GM21515 (cell line): ENCODE measurements around the gene CDKN2B-AS1.

Experiments
- ATAC-seq: cut with Tn5 transposase; IDR thresholded peaks from one replicate; pipeline ENCODE4 v1.9.1; 2021; ENCODE audit not compliant: unreplicated experiment

CDKN2B-AS1 gene

DNA sequence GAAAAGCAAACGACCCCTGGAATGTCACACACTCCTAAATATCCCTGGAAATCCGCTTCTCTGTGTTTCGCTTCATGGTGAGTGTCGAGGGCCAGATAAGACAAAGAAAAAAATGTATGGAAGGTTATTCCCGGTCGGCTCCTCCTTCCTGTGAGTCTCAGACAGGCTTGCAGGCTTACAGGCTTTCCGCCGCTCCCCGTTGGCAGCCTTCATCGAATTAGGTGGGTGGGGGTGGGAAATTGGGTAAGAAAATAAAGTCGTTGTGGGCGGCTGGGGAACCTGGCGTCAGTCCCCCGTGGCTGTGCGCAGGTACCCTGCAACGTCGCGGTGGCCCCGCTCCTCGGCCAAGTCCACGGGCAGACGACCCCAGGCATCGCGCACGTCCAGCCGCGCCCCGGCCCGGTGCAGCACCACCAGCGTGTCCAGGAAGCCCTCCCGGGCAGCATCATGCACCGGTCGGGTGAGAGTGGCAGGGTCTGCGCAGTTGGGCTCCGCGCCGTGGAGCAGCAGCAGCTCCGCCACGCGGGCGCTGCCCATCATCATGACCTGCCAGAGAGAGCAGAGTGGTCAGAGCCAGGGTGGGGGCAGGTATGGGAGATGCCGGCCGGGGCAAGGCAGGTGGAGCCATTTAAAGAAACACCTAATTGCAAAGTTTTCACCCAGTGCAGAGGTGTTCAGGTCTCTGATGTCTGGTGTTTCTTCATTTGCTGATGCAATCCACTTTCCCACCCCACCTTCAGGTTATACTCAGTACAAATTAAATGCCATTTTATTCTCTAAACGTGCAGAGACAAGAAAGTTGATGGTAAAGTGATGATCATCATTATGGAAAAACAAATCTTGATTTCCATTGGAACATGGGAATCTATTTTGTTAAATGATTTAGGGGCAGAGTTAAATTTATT is 11.4 kb downstream of the CDKN2B-AS1 start:
- ATAC-seq: no peak

DNA sequence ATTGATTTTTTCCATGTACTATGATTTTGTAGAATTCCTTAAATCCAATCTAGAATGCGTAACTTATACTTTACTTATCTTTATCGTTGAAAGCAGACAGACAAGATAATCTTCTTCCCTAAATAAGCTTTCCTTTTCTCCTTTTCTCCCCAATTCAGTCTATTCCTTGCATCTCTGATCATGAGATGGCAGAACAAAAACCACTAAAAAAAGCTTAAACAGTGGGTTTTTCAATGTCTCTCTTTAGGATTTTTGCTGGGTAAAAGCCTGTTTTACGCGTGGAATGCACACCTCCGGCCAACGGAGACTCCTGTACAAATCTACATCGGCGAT is 13.8 kb downstream of the CDKN2B-AS1 start:
- no peak for ATAC-seq

DNA sequence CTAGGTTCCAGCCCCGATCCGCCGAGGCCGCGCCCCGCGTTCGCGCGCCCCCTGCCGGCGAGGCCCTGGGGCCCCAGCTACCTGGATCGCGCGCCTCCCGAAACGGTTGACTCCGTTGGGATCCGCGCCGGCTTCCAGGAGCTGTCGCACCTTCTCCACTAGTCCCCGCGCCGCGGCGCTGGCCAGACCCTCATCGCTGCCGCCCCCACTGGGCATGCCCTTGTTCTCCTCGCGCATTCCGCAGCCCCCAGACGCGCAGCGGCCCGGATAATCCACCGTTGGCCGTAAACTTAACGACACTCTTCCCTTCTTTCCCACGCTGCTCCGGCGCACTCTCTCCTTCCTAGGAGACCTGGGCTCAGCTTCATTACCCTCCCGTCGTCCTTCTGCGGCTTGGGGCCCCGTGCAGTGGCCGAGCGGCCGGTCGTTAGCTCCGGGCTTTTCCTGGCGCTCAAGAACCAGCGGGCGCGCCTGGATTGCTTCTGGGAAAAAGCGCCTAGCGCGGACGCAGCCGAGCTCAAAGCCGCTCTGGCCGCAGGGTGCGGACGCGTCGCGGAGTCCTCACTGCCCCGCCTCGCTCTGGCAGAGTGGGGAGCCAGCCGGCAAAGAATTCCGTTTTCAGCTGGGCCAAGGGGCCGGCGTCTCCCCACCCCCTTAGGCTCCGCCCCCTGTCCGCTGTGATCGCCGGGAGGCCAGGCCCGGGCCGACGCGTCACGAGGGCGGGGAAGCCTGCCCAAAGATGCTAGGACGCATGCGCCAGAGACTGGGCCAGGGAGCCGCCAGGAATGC is 14.3 kb downstream of the CDKN2B-AS1 start, which contains the start of gene CDKN2B:
TSS of gene CDKN2B (minus strand) at position 589 of the 789 bp plus-strand sequence. CDS start at position 237, 352 bp downstream.
- ATAC-seq: peak; percentile 94

DNA sequence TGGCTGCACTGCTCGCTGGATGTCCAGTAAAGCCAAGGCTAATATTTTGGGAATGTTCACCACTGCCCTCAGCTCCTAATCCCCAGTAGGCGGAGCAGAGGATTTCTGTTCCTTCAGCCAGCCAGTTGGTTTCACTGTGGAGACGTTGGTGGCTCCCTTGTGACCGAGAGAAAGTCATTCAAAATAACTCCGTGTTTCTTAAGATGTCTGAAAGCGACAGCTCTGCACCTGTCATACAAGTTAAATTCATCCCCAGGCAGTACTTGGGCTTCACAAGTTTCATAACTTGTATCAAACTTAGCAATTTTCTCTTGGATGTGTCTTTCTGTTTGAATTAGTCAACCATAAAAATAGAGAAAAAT is 14.9 kb downstream of the CDKN2B-AS1 start:
- peak; percentile 46 for ATAC-seq

DNA sequence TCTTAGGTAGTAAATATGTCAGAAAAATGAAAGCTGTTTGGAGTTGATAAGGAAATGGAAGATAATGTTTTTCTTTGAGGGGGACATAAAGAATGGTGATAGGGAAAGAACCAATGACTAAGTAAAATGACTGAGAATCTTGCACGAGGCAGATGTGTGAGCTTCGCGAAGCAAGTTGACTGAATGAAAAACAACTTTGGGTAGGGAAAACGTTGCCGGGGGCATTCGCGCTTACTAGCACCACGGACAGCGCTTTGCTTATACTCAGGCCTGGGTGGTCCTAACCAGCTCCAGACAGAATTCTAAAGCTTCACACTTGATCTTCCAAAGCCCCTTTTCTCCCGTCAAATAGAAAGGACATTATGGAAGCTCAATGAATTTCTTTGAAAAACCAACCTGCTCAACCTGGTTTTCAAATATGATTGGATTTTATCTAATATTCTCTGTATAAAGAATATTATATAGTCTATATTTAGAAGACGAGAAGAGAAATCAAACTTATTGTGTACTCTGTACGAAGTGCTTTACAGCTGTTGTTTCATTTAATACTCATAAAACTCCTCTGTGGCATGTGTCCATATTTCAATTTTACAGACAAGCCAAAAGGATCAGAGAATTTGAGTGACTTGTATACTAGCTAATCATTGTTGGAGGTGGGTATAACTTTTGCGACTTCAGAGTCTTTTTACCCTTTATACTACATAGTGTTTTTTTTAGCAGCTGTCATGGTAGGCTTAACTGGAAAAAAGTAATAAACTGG is 16.5 kb downstream of the CDKN2B-AS1 start:
- ATAC-seq: no peak

DNA sequence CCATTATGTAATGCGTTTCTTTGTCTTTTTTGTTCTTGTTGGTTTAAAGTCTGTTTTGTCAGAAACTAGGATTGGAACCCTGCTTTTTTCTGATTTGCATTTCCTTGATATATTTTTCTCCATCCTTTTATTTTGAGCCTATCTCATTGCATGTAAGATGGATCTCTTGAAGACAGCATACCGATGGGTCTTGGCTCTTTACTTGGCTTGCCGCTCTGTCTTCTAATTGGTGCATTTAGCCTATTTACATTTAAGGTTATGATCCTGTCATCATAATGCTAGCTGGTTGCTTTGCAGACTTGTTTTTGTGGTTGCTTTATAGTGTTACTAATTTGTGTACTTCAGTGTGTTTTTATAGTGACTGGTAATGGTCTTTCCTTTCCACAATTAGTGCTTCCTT is 27.8 kb downstream of the CDKN2B-AS1 start:
- ATAC-seq: no peak

DNA sequence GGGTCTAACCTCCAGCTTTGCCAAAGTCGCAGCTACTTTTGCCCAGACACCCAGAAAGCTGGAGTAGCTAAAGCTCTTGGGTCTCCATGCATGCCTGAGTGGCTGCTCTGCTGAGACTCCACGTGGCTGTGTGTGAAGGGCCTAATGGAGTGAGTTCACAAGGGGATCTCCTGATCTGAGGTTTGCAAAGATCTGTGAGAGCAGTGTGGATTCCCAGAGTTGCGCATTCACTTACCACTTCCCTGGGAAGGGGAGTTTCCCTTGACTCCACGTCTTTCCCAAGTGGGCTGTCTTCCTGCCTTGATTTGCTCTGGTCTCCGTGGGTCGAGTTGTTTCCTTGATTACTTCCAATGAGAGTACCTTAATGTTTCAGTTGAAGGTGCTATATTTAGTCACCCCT is 32.1 kb downstream of the CDKN2B-AS1 start:
- no peak for ATAC-seq

DNA sequence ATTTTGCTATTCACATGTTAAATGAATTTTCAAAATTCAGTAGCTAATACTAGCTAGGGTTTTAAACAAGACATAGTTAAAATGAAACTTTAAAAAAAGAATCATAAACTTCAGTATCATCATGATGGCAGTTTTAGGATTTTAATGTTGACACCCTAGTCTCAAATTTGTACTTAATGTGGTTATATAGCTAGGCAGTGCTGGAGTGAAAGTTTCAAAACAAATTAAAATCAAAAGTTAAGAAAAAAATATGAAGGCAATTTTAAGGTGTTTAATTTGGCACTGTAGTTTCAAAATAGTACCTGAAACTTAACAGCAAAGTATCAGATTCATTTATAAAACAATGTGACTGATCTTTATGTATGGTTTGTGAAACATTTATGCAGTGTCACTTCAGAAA is 33.8 kb downstream of the CDKN2B-AS1 start:
- no peak for ATAC-seq

DNA sequence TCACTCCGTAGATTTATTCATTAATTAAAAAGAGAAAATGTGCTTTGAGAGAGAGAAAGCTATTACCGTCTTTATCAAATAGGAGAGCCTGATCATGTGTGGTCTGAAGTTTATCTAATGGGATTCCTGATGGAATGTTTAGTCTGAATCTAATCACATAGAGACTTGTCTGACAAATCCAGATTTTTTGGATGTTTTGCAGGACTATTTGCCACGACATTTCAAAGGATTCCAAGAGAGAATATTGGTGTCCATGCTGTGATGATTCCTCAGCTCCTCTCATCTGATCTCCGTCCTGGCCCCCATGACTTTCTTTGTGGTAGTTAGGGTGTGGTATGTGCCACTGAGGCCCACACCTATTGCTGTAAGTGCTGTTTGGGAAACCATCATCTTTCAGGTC is 34.6 kb downstream of the CDKN2B-AS1 start:
- no peak for ATAC-seq

DNA sequence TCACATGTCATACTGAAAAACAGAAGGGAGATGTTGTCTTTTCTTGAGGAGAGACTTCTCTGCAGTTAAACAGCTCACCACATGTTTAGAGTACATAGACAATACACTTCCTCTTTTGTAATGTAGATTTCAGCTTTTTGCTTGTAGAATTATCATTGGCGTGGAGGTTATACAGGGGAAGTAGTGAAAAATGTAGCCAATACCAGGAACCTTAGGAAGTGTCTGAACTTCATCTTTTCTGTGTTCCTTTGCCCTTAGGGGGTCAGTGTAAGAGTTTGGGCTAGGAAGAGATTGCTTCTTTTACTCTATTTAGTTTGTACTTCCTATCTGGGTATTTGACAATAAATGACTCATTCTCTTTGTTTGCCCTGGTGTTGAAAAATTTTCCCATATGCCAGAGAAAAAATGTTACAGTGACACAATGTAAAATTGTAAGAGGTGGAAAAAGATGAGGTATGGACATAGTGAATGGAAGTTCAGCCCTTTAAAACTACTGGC is 35.6 kb downstream of the CDKN2B-AS1 start:
- peak; percentile 87 for ATAC-seq

DNA sequence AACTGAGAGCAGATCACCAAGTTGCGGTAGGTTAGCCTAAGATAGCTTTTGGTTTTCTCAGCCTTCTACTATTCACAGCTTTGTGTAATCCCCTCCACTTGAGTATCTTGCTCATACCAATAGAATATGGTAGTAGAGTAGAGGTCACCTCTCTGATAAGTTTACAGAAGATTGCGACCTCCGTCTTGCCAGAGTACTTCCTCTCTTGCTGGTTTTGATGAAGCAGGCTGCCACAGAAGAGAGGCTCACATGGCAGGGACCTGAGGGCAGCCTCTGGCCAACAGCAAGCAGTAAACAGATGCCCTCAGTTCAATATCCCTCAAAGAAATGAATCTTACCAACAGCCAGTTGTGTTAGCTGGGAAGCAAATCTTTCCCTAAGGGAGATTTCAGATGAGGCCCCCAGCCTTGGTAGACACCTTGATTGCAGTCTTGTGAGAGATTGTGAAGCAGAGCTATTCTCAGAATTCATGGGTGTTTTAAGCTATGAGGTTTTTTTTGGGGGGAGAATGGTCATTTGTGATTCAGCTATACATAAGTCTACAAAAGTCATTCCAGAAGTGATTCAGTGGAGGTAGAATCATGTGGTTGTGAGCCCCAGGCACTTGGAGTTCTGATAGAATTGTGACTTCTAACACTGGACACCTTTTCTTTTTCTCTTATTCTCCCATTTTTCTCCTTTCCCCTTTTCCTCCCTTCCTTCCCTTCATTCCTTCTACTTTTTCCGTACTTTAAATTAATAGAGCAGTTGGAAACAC is 37.2 kb downstream of the CDKN2B-AS1 start:
- ATAC-seq: no peak

DNA sequence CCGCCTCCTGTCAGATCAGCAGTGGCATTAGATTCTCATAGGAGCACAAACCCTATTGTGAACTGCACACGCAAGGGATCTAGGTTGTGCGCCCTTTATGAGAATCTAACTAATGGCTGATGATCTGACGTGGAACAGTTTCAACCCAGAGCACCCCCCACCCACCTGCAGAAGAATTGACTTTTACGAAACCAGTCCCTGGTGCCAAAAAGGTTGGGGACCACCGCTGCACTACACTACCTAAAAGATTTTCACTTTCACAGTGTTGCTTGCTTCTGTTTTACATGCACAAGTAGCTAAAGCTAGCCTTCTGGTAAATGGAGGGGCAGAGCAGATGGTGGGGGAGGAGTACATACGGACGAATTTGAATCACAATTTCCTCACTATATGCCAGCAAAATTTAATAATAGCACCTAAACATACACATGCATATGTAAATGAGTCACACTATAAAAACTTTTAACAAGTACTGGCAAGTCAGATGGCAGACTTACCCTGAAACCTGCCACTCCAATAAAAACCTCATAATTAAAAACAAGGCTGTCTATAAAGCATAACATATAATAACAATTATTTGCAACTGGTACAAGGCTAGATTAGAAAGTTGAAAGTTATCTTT is 38.5 kb downstream of the CDKN2B-AS1 start:
- ATAC-seq: no peak

DNA sequence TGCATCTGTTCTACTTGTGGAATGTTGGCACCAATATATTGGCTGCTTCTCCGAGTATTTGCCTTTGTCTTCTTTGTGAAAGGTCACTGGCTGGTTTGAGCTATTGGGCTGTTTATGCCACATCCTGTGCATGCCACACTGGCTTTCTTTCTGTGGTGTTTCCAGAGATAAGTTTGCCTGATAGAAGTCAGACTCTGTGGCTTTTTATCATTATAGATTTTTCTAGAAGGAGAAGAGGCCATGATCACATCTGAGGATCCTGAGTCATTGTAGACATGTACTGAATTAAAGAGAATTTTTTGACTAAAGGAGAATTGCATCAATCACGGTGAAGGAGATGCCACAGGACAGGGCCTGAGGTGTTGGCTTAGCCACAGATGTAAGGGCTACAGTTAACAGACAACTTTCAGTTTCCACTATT is 41.0 kb downstream of the CDKN2B-AS1 start:
- ATAC-seq: no peak

DNA sequence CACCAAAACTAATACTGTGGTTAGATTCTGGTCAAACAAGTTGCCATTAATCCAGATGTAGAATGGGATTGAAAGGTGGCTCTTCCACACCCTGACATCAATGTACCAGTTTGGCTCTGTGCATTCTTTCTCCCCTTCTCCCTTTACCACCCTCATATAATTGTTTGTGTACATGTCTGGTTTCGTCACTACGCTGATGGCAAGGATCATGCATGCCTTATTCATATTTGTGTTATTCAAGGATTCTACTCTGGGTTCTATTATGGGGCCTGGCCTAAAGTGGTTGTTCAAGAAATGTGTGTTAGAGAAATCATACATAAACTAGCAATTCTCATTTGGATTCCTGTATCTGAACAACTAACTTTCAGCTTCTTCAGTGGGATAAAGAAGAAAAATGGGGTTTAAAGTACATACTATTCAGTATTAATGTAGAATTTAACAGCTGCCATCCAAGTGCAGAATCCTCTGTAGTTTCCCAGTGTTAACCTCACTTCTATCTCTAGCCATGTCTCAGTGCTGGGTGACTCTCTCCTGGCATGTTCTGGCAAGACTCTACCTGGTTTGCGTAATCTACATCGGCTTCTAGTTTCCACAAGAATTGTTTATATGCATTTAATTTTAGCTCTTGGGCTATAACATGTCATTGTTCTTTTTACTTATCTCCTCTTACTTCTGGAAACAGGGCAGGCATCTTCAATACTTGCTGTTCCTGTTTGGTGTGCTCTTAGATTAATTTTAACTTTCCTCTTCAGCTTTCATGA is 42.5 kb downstream of the CDKN2B-AS1 start:
- no peak for ATAC-seq

DNA sequence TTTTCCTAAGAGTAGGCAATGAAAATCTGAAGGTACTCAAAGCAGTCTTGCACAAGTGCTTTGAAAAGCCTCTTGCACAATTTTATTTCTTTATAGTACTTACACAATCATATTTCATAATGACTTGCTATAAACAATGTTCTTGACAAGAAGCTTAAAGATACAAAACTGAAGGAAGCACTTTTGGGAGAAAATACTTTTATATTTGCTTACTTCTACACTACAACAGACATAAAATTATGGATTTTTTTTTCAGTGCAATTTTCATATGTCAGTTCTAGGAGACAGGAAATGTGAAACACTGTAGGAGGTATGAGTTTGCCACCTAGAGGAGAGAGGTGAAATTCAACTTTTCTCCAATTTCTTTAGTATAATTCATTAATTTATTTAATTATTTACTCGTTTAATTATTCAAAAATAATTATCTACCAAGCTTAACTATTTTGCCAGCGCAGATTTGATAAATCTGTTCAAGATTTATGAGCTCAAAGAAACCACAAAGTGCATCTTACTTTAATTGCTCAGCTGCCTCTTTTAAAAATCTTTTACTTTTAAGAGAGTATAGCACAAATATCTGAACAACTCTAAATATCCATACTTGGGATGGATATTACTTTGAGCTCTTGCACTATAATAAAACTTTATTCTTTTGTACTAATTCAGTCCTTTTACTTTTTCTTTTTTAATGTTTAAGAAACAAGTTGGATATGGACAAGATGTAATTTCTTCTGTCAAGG is 43.5 kb downstream of the CDKN2B-AS1 start:
- peak; percentile 63 for ATAC-seq

DNA sequence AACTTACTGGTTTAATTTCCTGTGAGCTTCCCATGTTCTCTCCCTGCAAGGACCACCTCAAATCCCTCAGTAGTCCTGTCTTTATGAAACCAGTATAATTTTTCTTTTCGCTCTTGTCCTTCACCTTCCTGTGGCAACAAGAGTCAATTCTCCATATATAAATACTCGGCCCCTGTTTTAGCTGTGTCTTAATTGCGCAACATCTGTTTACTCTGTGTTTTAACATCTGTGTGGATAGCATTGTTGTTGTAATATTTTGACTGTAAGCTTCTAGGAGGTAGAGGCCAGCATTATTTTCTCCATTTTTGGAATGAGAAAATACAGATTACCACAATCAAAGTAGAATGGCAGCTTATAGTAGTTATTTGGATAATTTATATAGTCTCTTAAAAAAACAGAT is 44.7 kb downstream of the CDKN2B-AS1 start:
- ATAC-seq: no peak

DNA sequence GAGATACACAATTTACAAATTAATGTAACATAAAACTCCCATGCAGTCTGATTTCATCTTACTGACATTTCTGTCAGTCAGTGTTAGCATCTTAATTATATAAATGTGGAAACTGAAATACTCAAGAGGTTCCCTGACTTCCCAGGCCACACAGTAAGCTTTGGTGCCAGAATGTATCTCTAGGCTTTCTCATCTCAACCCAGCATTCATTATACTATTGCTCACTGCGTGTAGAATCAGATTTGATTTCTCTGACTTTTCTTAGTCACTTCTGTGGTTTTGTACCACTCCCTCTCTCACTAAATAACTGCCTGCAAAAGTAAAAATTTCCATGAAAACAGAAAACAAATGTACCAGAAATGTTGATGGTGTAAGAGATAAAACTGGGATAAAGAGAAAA is 46.2 kb downstream of the CDKN2B-AS1 start:
- ATAC-seq: no peak

DNA sequence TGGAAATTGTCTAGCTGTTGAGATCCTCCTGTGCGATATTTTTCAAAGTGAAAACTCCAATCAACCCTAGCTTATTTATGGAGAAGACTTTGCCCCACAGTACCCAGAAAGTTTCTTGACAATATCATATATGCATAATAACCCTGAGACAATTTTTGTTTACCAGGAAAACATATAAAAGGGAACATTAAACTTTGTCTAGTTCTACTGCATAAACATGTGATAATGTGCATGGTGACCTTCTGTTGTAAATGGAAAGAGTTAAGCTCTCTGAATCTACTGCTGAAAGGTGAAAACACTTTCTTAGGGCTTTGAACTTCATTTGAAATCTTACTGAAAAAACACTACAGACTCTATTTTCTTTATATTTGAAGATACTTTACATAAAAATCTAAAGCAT is 46.8 kb downstream of the CDKN2B-AS1 start:
- no peak for ATAC-seq

DNA sequence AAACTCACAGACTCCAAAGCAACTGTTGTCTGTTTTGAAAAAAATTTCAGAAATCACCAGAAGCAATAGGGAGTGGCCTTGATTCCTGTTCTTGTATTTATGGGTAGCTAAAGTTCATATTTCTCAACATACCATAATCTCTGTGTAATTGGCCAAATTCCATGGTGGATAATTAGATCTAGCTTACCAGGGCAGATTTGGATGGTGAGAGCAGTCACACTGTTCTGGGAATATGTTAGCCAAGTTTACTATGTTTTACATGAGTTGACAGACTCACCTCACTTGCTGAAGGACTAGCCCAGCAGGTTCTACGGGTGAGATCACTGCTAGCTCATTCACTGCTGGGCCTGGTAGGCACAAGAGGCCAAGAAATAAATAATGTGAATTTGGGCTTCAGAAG is 47.2 kb downstream of the CDKN2B-AS1 start:
- no peak for ATAC-seq
